Esophagus squamous epithelium (tissue), 4 donors: ENCODE results near the gene ROR2.

Experiments used
- CTCF ChIP-seq, 6 experiments: fragments of 450-650 bp in 4 of 6; fragments of 200-600 bp in 2 of 6; sonication (generic) in 2 of 6; IDR thresholded peaks; one replicate each; pipeline ENCODE4 v1.5.1; 2016 to 2019; ENCODE audit warnings: antibody characterized with exemption in 6 of 6, mild to moderate bottlenecking in 4 of 6, moderate library complexity in 4 of 6
- POLR2A ChIP-seq, 4 donors: fragments of 450-650 bp; IDR thresholded peaks; one replicate each; pipeline ENCODE4 v1.6.1; 2017; ENCODE audit warnings: antibody characterized with exemption in 4 of 4, mild to moderate bottlenecking in 4 of 4, moderate library complexity in 3 of 4

DNA sequence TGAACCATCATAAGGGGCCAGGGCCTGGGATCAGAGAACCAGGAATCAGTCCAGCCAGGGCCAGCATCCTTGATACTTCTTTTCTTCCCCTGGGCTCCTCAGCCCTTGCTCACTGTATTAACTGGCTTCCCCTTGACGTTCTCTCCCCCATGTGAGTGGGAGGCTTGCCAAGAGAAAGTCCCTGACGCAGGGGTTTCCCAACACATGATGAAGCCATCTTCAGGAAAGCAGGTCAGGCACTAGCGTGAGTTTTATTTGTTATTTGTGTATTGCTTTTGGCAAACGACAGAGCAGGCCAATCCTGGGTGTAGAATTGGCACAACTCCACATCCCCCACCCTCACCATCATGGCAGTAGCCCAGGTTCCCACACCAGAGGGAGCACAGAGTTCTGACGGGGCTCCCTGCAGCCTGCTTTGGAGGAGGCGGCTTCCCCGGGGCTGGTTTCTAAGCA, 360.9 kb downstream of the ROR2 start:
- TF ChIP-seq POLR2A (IDR thresholded peaks at IDR 0.05) (no peak), CTCF (IDR thresholded peaks at IDR 0.05) (no peak)
